WTC11 (cell line): ENCODE measurements around the gene ELMO1.

Experiments
- CREB1 ChIP-seq: sonication (generic); formaldehyde crosslinking; IDR thresholded peaks from 2 replicates; pipeline ENCODE4 v1.8.0; 2023; ENCODE audit warnings: mild to moderate bottlenecking, missing genetic modification reagents
- JUN ChIP-seq: sonication (generic); formaldehyde crosslinking; IDR thresholded peaks from 2 replicates; pipeline ENCODE4 v1.8.0; 2023; ENCODE audit warnings: mild to moderate bottlenecking, missing genetic modification reagents
- TF ChIP-seq, protein P1 (sequence below): sonication (generic); formaldehyde crosslinking; IDR thresholded peaks from 2 replicates; pipeline ENCODE4 v1.8.1; 2023; ENCODE audit warnings: mild to moderate bottlenecking, missing genetic modification reagents, borderline replicate concordance
- TF ChIP-seq, protein P2 (sequence below): fragments of 200-600 bp; IDR thresholded peaks from 2 replicates; pipeline ENCODE4 v1.8.0; 2022; ENCODE audit warnings: antibody characterized with exemption
- TF ChIP-seq, protein P3 (sequence below): sonication (generic); formaldehyde crosslinking; conservative IDR thresholded peaks from 2 replicates; pipeline ENCODE4 v1.8.1; 2023; ENCODE audit warnings: mild to moderate bottlenecking, low read depth, missing genetic modification reagents, moderate library complexity

DNA sequence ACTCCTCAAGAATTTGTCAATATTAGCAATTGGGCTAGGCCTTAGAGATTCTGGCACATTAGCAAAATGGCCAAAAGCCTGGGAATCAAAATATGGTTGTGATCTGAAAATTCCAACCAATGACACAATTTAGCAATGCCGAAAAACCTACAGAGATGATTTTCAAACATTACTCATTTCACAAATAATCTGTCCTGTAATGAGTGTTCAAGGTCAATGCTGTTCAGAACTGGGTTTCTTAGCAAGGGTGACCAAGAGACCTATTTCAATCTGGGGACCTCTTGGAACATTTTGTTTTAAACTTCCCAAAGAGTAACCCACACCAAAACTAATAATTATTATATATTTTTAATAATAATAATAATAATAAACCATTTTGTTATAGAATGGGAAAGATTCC is 24.1 kb downstream of the ELMO1 start:
- TF ChIP-seq JUN (CRISPR knock-in tag) (no peak), CREB1 (no peak)
- TF ChIP-seq, protein P1, sequence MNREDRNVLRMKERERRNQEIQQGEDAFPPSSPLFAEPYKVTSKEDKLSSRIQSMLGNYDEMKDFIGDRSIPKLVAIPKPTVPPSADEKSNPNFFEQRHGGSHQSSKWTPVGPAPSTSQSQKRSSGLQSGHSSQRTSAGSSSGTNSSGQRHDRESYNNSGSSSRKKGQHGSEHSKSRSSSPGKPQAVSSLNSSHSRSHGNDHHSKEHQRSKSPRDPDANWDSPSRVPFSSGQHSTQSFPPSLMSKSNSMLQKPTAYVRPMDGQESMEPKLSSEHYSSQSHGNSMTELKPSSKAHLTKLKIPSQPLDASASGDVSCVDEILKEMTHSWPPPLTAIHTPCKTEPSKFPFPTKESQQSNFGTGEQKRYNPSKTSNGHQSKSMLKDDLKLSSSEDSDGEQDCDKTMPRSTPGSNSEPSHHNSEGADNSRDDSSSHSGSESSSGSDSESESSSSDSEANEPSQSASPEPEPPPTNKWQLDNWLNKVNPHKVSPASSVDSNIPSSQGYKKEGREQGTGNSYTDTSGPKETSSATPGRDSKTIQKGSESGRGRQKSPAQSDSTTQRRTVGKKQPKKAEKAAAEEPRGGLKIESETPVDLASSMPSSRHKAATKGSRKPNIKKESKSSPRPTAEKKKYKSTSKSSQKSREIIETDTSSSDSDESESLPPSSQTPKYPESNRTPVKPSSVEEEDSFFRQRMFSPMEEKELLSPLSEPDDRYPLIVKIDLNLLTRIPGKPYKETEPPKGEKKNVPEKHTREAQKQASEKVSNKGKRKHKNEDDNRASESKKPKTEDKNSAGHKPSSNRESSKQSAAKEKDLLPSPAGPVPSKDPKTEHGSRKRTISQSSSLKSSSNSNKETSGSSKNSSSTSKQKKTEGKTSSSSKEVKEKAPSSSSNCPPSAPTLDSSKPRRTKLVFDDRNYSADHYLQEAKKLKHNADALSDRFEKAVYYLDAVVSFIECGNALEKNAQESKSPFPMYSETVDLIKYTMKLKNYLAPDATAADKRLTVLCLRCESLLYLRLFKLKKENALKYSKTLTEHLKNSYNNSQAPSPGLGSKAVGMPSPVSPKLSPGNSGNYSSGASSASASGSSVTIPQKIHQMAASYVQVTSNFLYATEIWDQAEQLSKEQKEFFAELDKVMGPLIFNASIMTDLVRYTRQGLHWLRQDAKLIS, result no peak
- TF ChIP-seq, protein P2, sequence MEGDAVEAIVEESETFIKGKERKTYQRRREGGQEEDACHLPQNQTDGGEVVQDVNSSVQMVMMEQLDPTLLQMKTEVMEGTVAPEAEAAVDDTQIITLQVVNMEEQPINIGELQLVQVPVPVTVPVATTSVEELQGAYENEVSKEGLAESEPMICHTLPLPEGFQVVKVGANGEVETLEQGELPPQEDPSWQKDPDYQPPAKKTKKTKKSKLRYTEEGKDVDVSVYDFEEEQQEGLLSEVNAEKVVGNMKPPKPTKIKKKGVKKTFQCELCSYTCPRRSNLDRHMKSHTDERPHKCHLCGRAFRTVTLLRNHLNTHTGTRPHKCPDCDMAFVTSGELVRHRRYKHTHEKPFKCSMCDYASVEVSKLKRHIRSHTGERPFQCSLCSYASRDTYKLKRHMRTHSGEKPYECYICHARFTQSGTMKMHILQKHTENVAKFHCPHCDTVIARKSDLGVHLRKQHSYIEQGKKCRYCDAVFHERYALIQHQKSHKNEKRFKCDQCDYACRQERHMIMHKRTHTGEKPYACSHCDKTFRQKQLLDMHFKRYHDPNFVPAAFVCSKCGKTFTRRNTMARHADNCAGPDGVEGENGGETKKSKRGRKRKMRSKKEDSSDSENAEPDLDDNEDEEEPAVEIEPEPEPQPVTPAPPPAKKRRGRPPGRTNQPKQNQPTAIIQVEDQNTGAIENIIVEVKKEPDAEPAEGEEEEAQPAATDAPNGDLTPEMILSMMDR, result no peak
- TF ChIP-seq, protein P3, sequence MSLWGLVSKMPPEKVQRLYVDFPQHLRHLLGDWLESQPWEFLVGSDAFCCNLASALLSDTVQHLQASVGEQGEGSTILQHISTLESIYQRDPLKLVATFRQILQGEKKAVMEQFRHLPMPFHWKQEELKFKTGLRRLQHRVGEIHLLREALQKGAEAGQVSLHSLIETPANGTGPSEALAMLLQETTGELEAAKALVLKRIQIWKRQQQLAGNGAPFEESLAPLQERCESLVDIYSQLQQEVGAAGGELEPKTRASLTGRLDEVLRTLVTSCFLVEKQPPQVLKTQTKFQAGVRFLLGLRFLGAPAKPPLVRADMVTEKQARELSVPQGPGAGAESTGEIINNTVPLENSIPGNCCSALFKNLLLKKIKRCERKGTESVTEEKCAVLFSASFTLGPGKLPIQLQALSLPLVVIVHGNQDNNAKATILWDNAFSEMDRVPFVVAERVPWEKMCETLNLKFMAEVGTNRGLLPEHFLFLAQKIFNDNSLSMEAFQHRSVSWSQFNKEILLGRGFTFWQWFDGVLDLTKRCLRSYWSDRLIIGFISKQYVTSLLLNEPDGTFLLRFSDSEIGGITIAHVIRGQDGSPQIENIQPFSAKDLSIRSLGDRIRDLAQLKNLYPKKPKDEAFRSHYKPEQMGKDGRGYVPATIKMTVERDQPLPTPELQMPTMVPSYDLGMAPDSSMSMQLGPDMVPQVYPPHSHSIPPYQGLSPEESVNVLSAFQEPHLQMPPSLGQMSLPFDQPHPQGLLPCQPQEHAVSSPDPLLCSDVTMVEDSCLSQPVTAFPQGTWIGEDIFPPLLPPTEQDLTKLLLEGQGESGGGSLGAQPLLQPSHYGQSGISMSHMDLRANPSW (CRISPR knock-in tag), result no peak
